ENCODE measurements around the gene HOXA5. TPM values are rescaled to one million over a fixed set of nuclear protein-coding genes. Genes with fewer than 3 reads are reported as not detected.

The HOXA5 gene
- total and polyA plus RNA-seq, 10 of the 15 experiments (the other 5 are each of a cell fraction or from before 2014, with no cell fraction given) = 0.05 to 0.13 TPM; not detected in 8

DNA sequence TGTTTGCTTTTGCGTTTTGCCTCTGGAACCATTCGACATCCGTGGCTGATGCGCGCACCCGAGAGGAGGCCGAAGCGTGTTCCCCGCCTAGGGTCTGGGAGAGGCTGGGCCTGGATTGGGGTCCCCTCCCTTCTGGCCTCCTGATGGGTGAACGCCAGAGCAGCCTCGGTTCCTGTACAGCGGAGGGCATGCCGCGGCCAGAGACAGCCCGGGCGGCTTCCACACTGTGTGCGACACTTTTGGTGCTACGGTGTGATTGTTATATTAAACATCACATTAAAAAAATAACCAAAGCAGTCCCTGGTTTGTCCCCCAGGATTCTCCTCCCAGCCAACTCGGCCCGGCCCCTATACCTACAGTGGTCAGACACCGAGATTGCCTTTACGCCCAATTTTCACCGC is 16.7 kb upstream of the HOXA5 start:
- Histone ChIP-seq H3K4me3 (peak overlapping the region; percentile 72), H3K27ac (ENCODE audit: control insufficient read depth, insufficient read depth) (no peak overlapping the region), H3K36me3 (ENCODE audit: control insufficient read depth in 2 of 2, insufficient read depth in 2 of 2, low read length in 1 of 2) (no peaks in the 10 kb centered on the region), H4K20me1 (ENCODE audit: control insufficient read depth, insufficient read depth) (no peaks in the 10 kb centered on the region), H3K4me1 (ENCODE audit: control insufficient read depth, insufficient read depth, low read length) (no peaks in the 10 kb centered on the region), H2AFZ (ENCODE audit: control insufficient read depth, low read depth, low read length) (peak overlapping the region; percentile 91), H3K79me2 (ENCODE audit: control insufficient read depth, insufficient read depth, low read length) (no peaks in the 10 kb centered on the region), H3K9ac (ENCODE audit: control insufficient read depth, insufficient read depth, low read length) (peak overlapping the region; percentile 30; the same call in 1 of the 2 replicates), H3K9me3 (replicated peaks; ENCODE audit: control insufficient read depth, insufficient read depth, low read length) (peaks cover under 1% of the 10 kb centered on the region; the same call in 1 of the 3 replicates), H3K4me2 (ENCODE audit: control insufficient read depth, insufficient read depth) (peak overlapping the region; percentile 90), H3K27me3 (replicated peaks in 1 of 2; ENCODE audit: control insufficient read depth in 2 of 2, insufficient read depth in 2 of 2, low read length in 1 of 2) (peaks cover 21 to 40% of the 10 kb centered on the region in 2 experiments)
- SMC1A ChIA-PET (ENCODE audit: uncharacterized antibody, unreplicated experiment) = interaction anchor here (1.0 to 2.2 kb wide), 8 partner anchors 10 to 1077 kb away, joined by 3 to 15 read pairs (median 6); no protein-coding TSS in a partner anchor
- POLR2A ChIA-PET = interaction anchor here (0.7 kb wide), 1 partner anchor 293 kb away, joined by 3 read pairs; no protein-coding TSS in a partner anchor
- CTCF ChIA-PET = interaction anchor here (0.8 to 4.6 kb wide), 23 partner anchors 10 to 1267 kb away, joined by 3 to 100 read pairs (median 7); partner anchors contain the start of gene HOXA3
- ATAC-seq (peak; percentile 49), FAIRE-seq (no peak), DNase-seq (ENCODE audit: low read depth, low spot score) (no peak)
- in situ Hi-C loops (cut with MboI) (loop anchor here (25.0 kb wide), 1 partner anchor 1073 kb away; no protein-coding TSS in a partner anchor), intact Hi-C loops (cut with micrococcal nuclease; ENCODE audit: unreplicated experiment) (loop anchor here (2.0 to 5.0 kb wide), 4 partner anchors 303 to 1268 kb away; no protein-coding TSS in a partner anchor)
- RAD21 ChIA-PET (ENCODE audit: unreplicated experiment) = interaction anchor here (1.1 to 3.8 kb wide), 11 partner anchors 64 to 1267 kb away, joined by 4 to 46 read pairs (median 5); partner anchors contain the start of gene HOXA1
- 3% methylated on average over 22 of the region's 23 CpGs for WGBS (ENCODE audit: insufficient coverage, insufficient replicate concordance, low lambda C conversion rate, missing lambda C conversion rate)
- BruUV-seq (replicated peaks) = no TSS peak
- TF ChIP-seq CHD2 (IDR thresholded peaks at IDR 0.05; ENCODE audit: borderline replicate concordance, low read depth, low read length) (no peak), FOXM1 (IDR thresholded peaks at IDR 0.05; ENCODE audit: low read depth, low read length) (no peak), NR2C2 (IDR thresholded peaks at IDR 0.05; ENCODE audit: borderline replicate concordance, control insufficient read depth, insufficient read length, low read depth) (no peak), CBX3 (IDR thresholded peaks at IDR 0.05; ENCODE audit: borderline replicate concordance, low read depth) (no peak), ZBED1 (IDR thresholded peaks at IDR 0.05; ENCODE audit: borderline replicate concordance) (no peak), SMARCA5 (IDR thresholded peaks at IDR 0.05) (no peak), ZSCAN29 (IDR thresholded peaks at IDR 0.05) (no peak), ESRRA (IDR thresholded peaks at IDR 0.05; ENCODE audit: low read length) (no peak), FOS (IDR thresholded peaks at IDR 0.05; ENCODE audit: borderline replicate concordance, extremely low read depth, insufficient read length) (no peak), GATAD2B (conservative IDR thresholded peaks at IDR 0.05; ENCODE audit: low read depth) (no peak), ZNF207 (IDR thresholded peaks at IDR 0.05; ENCODE audit: borderline replicate concordance) (no peak)
- TF ChIP-seq, protein P1, sequence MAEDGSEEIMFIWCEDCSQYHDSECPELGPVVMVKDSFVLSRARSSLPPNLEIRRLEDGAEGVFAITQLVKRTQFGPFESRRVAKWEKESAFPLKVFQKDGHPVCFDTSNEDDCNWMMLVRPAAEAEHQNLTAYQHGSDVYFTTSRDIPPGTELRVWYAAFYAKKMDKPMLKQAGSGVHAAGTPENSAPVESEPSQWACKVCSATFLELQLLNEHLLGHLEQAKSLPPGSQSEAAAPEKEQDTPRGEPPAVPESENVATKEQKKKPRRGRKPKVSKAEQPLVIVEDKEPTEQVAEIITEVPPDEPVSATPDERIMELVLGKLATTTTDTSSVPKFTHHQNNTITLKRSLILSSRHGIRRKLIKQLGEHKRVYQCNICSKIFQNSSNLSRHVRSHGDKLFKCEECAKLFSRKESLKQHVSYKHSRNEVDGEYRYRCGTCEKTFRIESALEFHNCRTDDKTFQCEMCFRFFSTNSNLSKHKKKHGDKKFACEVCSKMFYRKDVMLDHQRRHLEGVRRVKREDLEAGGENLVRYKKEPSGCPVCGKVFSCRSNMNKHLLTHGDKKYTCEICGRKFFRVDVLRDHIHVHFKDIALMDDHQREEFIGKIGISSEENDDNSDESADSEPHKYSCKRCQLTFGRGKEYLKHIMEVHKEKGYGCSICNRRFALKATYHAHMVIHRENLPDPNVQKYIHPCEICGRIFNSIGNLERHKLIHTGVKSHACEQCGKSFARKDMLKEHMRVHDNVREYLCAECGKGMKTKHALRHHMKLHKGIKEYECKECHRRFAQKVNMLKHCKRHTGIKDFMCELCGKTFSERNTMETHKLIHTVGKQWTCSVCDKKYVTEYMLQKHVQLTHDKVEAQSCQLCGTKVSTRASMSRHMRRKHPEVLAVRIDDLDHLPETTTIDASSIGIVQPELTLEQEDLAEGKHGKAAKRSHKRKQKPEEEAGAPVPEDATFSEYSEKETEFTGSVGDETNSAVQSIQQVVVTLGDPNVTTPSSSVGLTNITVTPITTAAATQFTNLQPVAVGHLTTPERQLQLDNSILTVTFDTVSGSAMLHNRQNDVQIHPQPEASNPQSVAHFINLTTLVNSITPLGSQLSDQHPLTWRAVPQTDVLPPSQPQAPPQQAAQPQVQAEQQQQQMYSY (CRISPR knock-in tag; IDR thresholded peaks at IDR 0.05) = no peak
- TF ChIP-seq, protein P2, sequence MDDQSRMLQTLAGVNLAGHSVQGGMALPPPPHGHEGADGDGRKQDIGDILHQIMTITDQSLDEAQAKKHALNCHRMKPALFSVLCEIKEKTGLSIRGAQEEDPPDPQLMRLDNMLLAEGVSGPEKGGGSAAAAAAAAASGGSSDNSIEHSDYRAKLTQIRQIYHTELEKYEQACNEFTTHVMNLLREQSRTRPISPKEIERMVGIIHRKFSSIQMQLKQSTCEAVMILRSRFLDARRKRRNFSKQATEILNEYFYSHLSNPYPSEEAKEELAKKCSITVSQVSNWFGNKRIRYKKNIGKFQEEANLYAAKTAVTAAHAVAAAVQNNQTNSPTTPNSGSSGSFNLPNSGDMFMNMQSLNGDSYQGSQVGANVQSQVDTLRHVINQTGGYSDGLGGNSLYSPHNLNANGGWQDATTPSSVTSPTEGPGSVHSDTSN (IDR thresholded peaks at IDR 0.05; ENCODE audit: insufficient replicate concordance, low read depth, low read length) = no peak
- TF ChIP-seq, protein P3, sequence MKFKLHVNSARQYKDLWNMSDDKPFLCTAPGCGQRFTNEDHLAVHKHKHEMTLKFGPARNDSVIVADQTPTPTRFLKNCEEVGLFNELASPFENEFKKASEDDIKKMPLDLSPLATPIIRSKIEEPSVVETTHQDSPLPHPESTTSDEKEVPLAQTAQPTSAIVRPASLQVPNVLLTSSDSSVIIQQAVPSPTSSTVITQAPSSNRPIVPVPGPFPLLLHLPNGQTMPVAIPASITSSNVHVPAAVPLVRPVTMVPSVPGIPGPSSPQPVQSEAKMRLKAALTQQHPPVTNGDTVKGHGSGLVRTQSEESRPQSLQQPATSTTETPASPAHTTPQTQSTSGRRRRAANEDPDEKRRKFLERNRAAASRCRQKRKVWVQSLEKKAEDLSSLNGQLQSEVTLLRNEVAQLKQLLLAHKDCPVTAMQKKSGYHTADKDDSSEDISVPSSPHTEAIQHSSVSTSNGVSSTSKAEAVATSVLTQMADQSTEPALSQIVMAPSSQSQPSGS (IDR thresholded peaks at IDR 0.05; ENCODE audit: low read length) = no peak
- TF ChIP-seq, protein P4, sequence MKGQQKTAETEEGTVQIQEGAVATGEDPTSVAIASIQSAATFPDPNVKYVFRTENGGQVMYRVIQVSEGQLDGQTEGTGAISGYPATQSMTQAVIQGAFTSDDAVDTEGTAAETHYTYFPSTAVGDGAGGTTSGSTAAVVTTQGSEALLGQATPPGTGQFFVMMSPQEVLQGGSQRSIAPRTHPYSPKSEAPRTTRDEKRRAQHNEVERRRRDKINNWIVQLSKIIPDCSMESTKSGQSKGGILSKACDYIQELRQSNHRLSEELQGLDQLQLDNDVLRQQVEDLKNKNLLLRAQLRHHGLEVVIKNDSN (IDR thresholded peaks at IDR 0.05; ENCODE audit: borderline replicate concordance, extremely low read length, insufficient read depth, low read depth, low read length) = no peak
